ENCODE measurements around the gene ANO9.

DNA sequence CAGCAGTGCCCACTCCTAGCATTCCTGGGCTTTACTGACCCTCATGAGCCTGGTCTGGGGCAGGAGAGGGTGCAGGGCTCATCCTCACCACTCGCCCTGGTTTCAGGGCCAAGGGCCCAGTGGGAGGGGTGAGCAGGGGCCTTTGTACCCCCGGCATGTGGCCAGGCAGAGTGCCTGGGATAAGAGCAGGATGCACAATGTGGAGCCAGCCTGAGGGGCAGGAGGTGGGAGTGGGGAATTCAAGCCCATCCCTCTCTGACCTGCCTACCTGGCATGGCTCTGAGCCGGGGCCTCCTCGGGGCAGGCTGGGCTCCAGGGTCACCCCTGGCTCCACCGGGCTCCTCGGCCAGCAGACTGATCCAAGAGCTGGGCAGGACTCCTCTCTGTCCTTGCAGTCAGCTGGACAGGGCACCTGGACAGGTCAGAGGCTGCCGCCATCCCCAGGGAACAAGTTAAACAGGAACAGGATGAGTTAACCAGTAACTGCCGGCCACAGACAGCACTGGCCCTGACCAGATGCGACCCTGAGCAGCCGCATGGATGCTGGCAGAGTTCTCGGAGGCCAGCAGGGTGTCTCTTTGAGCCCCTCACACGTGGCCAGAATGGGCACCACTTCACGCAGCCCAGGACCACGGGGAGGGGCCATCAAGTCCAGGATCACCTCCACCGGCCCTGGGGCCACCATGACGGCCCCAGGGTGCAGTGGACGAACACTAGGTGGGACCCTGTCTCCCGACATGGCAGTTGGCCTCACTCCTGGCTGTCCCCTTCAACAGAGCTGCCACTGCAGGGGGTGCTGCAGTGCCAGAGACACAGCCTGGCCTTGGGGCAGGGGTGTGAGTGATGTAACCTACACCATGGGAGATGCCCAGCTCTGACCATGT, 32.0 kb downstream of the ANO9 start:
- TF ChIP-seq, protein P1, sequence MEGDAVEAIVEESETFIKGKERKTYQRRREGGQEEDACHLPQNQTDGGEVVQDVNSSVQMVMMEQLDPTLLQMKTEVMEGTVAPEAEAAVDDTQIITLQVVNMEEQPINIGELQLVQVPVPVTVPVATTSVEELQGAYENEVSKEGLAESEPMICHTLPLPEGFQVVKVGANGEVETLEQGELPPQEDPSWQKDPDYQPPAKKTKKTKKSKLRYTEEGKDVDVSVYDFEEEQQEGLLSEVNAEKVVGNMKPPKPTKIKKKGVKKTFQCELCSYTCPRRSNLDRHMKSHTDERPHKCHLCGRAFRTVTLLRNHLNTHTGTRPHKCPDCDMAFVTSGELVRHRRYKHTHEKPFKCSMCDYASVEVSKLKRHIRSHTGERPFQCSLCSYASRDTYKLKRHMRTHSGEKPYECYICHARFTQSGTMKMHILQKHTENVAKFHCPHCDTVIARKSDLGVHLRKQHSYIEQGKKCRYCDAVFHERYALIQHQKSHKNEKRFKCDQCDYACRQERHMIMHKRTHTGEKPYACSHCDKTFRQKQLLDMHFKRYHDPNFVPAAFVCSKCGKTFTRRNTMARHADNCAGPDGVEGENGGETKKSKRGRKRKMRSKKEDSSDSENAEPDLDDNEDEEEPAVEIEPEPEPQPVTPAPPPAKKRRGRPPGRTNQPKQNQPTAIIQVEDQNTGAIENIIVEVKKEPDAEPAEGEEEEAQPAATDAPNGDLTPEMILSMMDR (conservative IDR thresholded peaks at IDR 0.05) = no peak
- no peak for TF ChIP-seq ZFX (IDR thresholded peaks at IDR 0.05)
